ENCODE results near the gene TNS4. TPM values are rescaled to one million over a fixed set of nuclear protein-coding genes. Genes with fewer than 3 reads are reported as not detected.

Gene TNS4
- total and polyA plus RNA-seq, 3 experiments from 2014 or later: 0.41 to 3.1 (median 3.1) TPM

GRCh38 chr17:40471846-40472732 lies 29.3 kb downstream of the TNS4 start:
- DNase-seq: no peak
- Histone ChIP-seq H3K27ac (ENCODE audit: low read depth, low read length) (no peak overlapping the region), H3K9me3 (ENCODE audit: low read length) (no peaks in the 10 kb centered on the region), H3K36me3 (ENCODE audit: insufficient read depth, low read length) (no peaks in the 10 kb centered on the region), H3K27me3 (ENCODE audit: insufficient read depth, low read length, poor library complexity, severe bottlenecking) (no peaks in the 10 kb centered on the region), H3K4me3 (ENCODE audit: low read length) (no peak overlapping the region), H3K4me1 (ENCODE audit: insufficient read depth, low read length) (peaks cover 8% of the 10 kb centered on the region)
- Mint-ChIP-seq H3K4me1 (peaks cover 6 to 14% (median 12%) of the 10 kb centered on the region in 3 donors), H3K9me3 (no peaks in the 10 kb centered on the region), H3K4me3 (no peak overlapping the region), H3K27ac (peak overlapping the region in 2 of 8 donors; percentile 8 to 36), H3K27me3 (peaks cover 0 to 5% of the 10 kb centered on the region in 2 donors), H3K36me3 (peaks cover 0 to 2% (median 0%) of the 10 kb centered on the region in 3 donors)
- ChIA-PET POLR2A (no interaction called here), CTCF (interaction anchor here (1.2 to 2.9 kb wide), 2 partner anchors 61 to 88 kb away, joined by 3 to 6 read pairs; no protein-coding TSS in a partner anchor)

- Mint-ChIP-seq H3K27me3 (peaks cover 0 to 5% of the 10 kb centered on the region in 2 donors), H3K27ac (peak overlapping the region in 2 of 8 donors; percentile 36 to 51), H3K9me3 (no peaks in the 10 kb centered on the region), H3K4me3 (no peak overlapping the region), H3K4me1 (peaks cover 3 to 6% (median 5%) of the 10 kb centered on the region in 3 donors), H3K36me3 (peaks cover 0 to under 1% (median 0%) of the 10 kb centered on the region in 3 donors)
- H3K36me3 ChIP-seq (ENCODE audit: insufficient read depth, low read length): no peaks in the 10 kb centered on the region
- no peaks in the 10 kb centered on the region for H3K9me3 ChIP-seq (ENCODE audit: low read length)
- H3K4me3 ChIP-seq (ENCODE audit: low read length): no peak overlapping the region
- H3K27ac ChIP-seq (ENCODE audit: low read depth, low read length): no peak overlapping the region
- CTCF ChIA-PET: interaction anchor here (1.2 to 2.9 kb wide), 2 partner anchors 62 to 89 kb away, joined by 3 to 6 read pairs; no protein-coding TSS in a partner anchor
- POLR2A ChIA-PET: no interaction called here
- H3K27me3 ChIP-seq (ENCODE audit: insufficient read depth, low read length, poor library complexity, severe bottlenecking): no peaks in the 10 kb centered on the region
- DNase-seq: no peak
- peaks cover under 1% of the 10 kb centered on the region for H3K4me1 ChIP-seq (ENCODE audit: insufficient read depth, low read length)
Measured at GRCh38 chr17:40470932-40471828, 30.2 kb downstream of the TNS4 start.

- no peaks in the 10 kb centered on the region for H3K27me3 ChIP-seq (ENCODE audit: insufficient read depth, low read length, poor library complexity, severe bottlenecking)
- H3K9me3 ChIP-seq (ENCODE audit: low read length): no peaks in the 10 kb centered on the region
- H3K9me3 Mint-ChIP-seq: no peaks in the 10 kb centered on the region
- no peak overlapping the region for H3K27ac ChIP-seq (ENCODE audit: low read depth, low read length)
- no peak for DNase-seq
- CTCF ChIA-PET: interaction anchor here (0.6 to 2.9 kb wide), 3 partner anchors 63 to 91 kb away, joined by 3 to 6 read pairs (median 3); no protein-coding TSS in a partner anchor
- H3K4me1 Mint-ChIP-seq: no peaks in the 10 kb centered on the region
- H3K27ac Mint-ChIP-seq: peak overlapping the region in 2 of 8 donors; percentile 31 to 46
- no peaks in the 10 kb centered on the region for H3K36me3 ChIP-seq (ENCODE audit: insufficient read depth, low read length)
- no peaks in the 10 kb centered on the region for H3K36me3 Mint-ChIP-seq
- H3K27me3 Mint-ChIP-seq: peaks cover 0 to 4% of the 10 kb centered on the region in 2 donors
- H3K4me3 ChIP-seq (ENCODE audit: low read length): no peak overlapping the region
- no peak overlapping the region for H3K4me3 Mint-ChIP-seq
- POLR2A ChIA-PET: no interaction called here
- H3K4me1 ChIP-seq (ENCODE audit: insufficient read depth, low read length): no peaks in the 10 kb centered on the region
Measured at GRCh38 chr17:40469805-40470675, 31.4 kb downstream of the TNS4 start.

GRCh38 chr17:40468560-40468959 lies 32.9 kb downstream of the TNS4 start:
- Histone ChIP-seq H3K4me1 (ENCODE audit: insufficient read depth, low read length) (no peaks in the 10 kb centered on the region), H3K27me3 (ENCODE audit: insufficient read depth, low read length, poor library complexity, severe bottlenecking) (no peaks in the 10 kb centered on the region), H3K4me3 (ENCODE audit: low read length) (no peak overlapping the region), H3K36me3 (ENCODE audit: insufficient read depth, low read length) (no peaks in the 10 kb centered on the region), H3K27ac (ENCODE audit: low read depth, low read length) (no peak overlapping the region), H3K9me3 (ENCODE audit: low read length) (no peaks in the 10 kb centered on the region)
- no peaks in the 10 kb centered on the region for H3K4me1 Mint-ChIP-seq
- H3K27ac Mint-ChIP-seq: peak overlapping the region in 1 of 8 donors; percentile 47
- POLR2A ChIA-PET: no interaction called here
- peaks cover 0 to 4% of the 10 kb centered on the region in 2 donors for H3K27me3 Mint-ChIP-seq
- H3K36me3 Mint-ChIP-seq: no peaks in the 10 kb centered on the region
- DNase-seq: no peak
- H3K9me3 Mint-ChIP-seq: no peaks in the 10 kb centered on the region
- CTCF ChIA-PET: no interaction called here
- no peak overlapping the region for H3K4me3 Mint-ChIP-seq

- H3K4me3 Mint-ChIP-seq: no peak overlapping the region
- no peaks in the 10 kb centered on the region for H3K4me1 Mint-ChIP-seq
Measured at GRCh38 chr17:40467281-40467867, 34.0 kb downstream of the TNS4 start.

GRCh38 chr17:40466298-40466971 lies 35.0 kb downstream of the TNS4 start:
- CTCF ChIA-PET: interaction anchor here (1.4 kb wide), 1 partner anchor 67 kb away, joined by 4 read pairs; no protein-coding TSS in a partner anchor
- Histone ChIP-seq H3K27ac (ENCODE audit: low read depth, low read length) (no peak overlapping the region), H3K4me3 (ENCODE audit: low read length) (no peak overlapping the region), H3K9me3 (ENCODE audit: low read length) (no peaks in the 10 kb centered on the region), H3K27me3 (ENCODE audit: insufficient read depth, low read length, poor library complexity, severe bottlenecking) (no peaks in the 10 kb centered on the region), H3K36me3 (ENCODE audit: insufficient read depth, low read length) (no peaks in the 10 kb centered on the region), H3K4me1 (ENCODE audit: insufficient read depth, low read length) (no peaks in the 10 kb centered on the region)
- Mint-ChIP-seq H3K4me1 (no peaks in the 10 kb centered on the region), H3K9me3 (no peaks in the 10 kb centered on the region), H3K36me3 (no peaks in the 10 kb centered on the region), H3K27me3 (peaks cover 0 to 4% of the 10 kb centered on the region in 2 donors), H3K27ac (no peak overlapping the region), H3K4me3 (no peak overlapping the region)
- POLR2A ChIA-PET: no interaction called here
- no peak for DNase-seq

More at GRCh38 chr17:40467281-40467867, 34.0 kb downstream of the TNS4 start:
- CTCF ChIA-PET: interaction anchor here (1.4 kb wide), 2 partner anchors 9 to 66 kb away, joined by 4 to 5 read pairs; no protein-coding TSS in a partner anchor
- Mint-ChIP-seq H3K27me3 (peaks cover 0 to 4% of the 10 kb centered on the region in 2 donors), H3K9me3 (no peaks in the 10 kb centered on the region), H3K27ac (no peak overlapping the region), H3K36me3 (no peaks in the 10 kb centered on the region)
- DNase-seq: no peak
- Histone ChIP-seq H3K4me1 (ENCODE audit: insufficient read depth, low read length) (no peaks in the 10 kb centered on the region), H3K27ac (ENCODE audit: low read depth, low read length) (no peak overlapping the region), H3K27me3 (ENCODE audit: insufficient read depth, low read length, poor library complexity, severe bottlenecking) (no peaks in the 10 kb centered on the region), H3K4me3 (ENCODE audit: low read length) (no peak overlapping the region), H3K9me3 (ENCODE audit: low read length) (no peaks in the 10 kb centered on the region), H3K36me3 (ENCODE audit: insufficient read depth, low read length) (no peaks in the 10 kb centered on the region)
- POLR2A ChIA-PET: interaction anchor here (0.7 kb wide), 1 partner anchor 55 kb away, joined by 3 read pairs; no protein-coding TSS in a partner anchor

Data from CD8-positive, alpha-beta memory T cell (primary cell).